Measurements from ENCODE around the gene PSMA6. TPM values are rescaled to one million over a fixed set of nuclear protein-coding genes. Genes with fewer than 3 reads are reported as not detected.

Gene PSMA6
- polyA plus RNA-seq, 2 of the 4 experiments (the other 2 are of a cell fraction) = 369 to 395 TPM

- no peak for TF ChIP-seq CBX8 (IDR thresholded peaks at IDR 0.05)
- TF ChIP-seq CBX2 (IDR thresholded peaks at IDR 0.05; ENCODE audit: borderline replicate concordance, low read depth) = no peak
- no peak for TF ChIP-seq KDM1A (IDR thresholded peaks at IDR 0.05; ENCODE audit: low read depth)
- TF ChIP-seq ZC3H11A (IDR thresholded peaks at IDR 0.05) = no peak
- no peak for TF ChIP-seq NPAS2 (CRISPR knock-in tag; IDR thresholded peaks at IDR 0.05; ENCODE audit: borderline replicate concordance)
- no peak for TF ChIP-seq MAFK (IDR thresholded peaks at IDR 0.05; ENCODE audit: partially characterized antibody)
- no peak for TF ChIP-seq FOSB (CRISPR knock-in tag; IDR thresholded peaks at IDR 0.05)
- TF ChIP-seq EHF (CRISPR knock-in tag; IDR thresholded peaks at IDR 0.05) = no peak
- no peak for TF ChIP-seq JUNB (IDR thresholded peaks at IDR 0.05)
- no peak for TF ChIP-seq BCL3 (IDR thresholded peaks at IDR 0.05)
- TF ChIP-seq RARB (CRISPR knock-in tag; IDR thresholded peaks at IDR 0.05) = no peak
- TF ChIP-seq TFCP2L1 (CRISPR knock-in tag; IDR thresholded peaks at IDR 0.05) = no peak
- no peak for TF ChIP-seq HOXA7 (CRISPR knock-in tag; IDR thresholded peaks at IDR 0.05)
- no peak for TF ChIP-seq HOXB13 (CRISPR knock-in tag; IDR thresholded peaks at IDR 0.05; ENCODE audit: low read depth)
- TF ChIP-seq POLR2A (IDR thresholded peaks at IDR 0.05; ENCODE audit: low read length) = no peak
- H3K4me3 ChIP-seq = no peak overlapping the region
- no peak overlapping the region for H3K4me2 ChIP-seq
- FAIRE-seq (no peak), ATAC-seq (no peak), DNase-seq (ENCODE audit: low read depth in 1 of 2, low spot score in 1 of 2) (no peak)
- WGBS (ENCODE audit: missing lambda C conversion rate) = 97% methylated on average over 3 of the region's 3 CpGs
- ChIA-PET POLR2A (no interaction called here), CTCF (interaction anchor here (0.6 to 2.0 kb wide), 7 partner anchors 11 to 98 kb away, joined by 3 to 6 read pairs (median 4); partner anchors contain the start of gene NFKBIA)
- no peaks in the 10 kb centered on the region for H3K4me1 ChIP-seq
- H3K27ac ChIP-seq = no peak overlapping the region
- no peaks in the 10 kb centered on the region for H3K9me3 ChIP-seq
These were observed 25.6 kb downstream of the PSMA6 start for GRCh38 chr14:35317820-35318219.

- FAIRE-seq (no peak), ATAC-seq (no peak), DNase-seq (ENCODE audit: low read depth in 1 of 2, low spot score in 1 of 2) (no peak)
- H3K9me3 ChIP-seq = no peaks in the 10 kb centered on the region
- H3K27ac ChIP-seq = no peak overlapping the region
- TF ChIP-seq ZSCAN20 (CRISPR knock-in tag; IDR thresholded peaks at IDR 0.05) (no peak), TP53 (CRISPR knock-in tag; IDR thresholded peaks at IDR 0.05) (no peak), USF2 (IDR thresholded peaks at IDR 0.05) (no peak), MAFK (IDR thresholded peaks at IDR 0.05; ENCODE audit: partially characterized antibody) (no peak), TFCP2L1 (CRISPR knock-in tag; IDR thresholded peaks at IDR 0.05) (no peak), KDM5A (IDR thresholded peaks at IDR 0.05) (no peak), CBX8 (IDR thresholded peaks at IDR 0.05) (no peak), POLR2A (IDR thresholded peaks at IDR 0.05; ENCODE audit: low read length) (no peak), RARB (CRISPR knock-in tag; IDR thresholded peaks at IDR 0.05) (no peak), RCOR1 (IDR thresholded peaks at IDR 0.05; ENCODE audit: low read depth, low read length) (no peak), PBX3 (IDR thresholded peaks at IDR 0.05) (no peak), HOXB5 (CRISPR knock-in tag; IDR thresholded peaks at IDR 0.05) (no peak), HMGXB4 (CRISPR knock-in tag; IDR thresholded peaks at IDR 0.05; ENCODE audit: borderline replicate concordance) (no peak)
- ChIA-PET CTCF (interaction anchor here (1.4 to 1.7 kb wide), 2 partner anchors 16 to 85 kb away, joined by 3 read pairs; partner anchors contain the start of gene NFKBIA), POLR2A (no interaction called here)
- no peak overlapping the region for H3K4me3 ChIP-seq
- H3K4me2 ChIP-seq = no peak overlapping the region
- WGBS (ENCODE audit: missing lambda C conversion rate) = 94% methylated on average over 4 of the region's 4 CpGs
- H3K4me1 ChIP-seq = no peaks in the 10 kb centered on the region
These were observed 27.3 kb downstream of the PSMA6 start for GRCh38 chr14:35319509-35319908.

Measured in A549 (cell line).